Measurements from ENCODE around the gene TNFAIP3. TPM values are rescaled to one million over a fixed set of nuclear protein-coding genes. Genes with fewer than 3 reads are reported as not detected.
A peak's percentile ranks its signal among the peaks of the same experiment; 100 is the strongest.
"Not testable (repeated sequence)": the region's sequence is repeated elsewhere in the genome, so short reads cannot be mapped to it uniquely, and the experiment has no call there.

Gene TNFAIP3
- total and polyA plus RNA-seq, 7 donors: 11.4 to 49.9 (median 18.7) TPM

GRCh38 chr6:137839076-137839475, 28.0 kb upstream of the TNFAIP3 start:
- Histone ChIP-seq H3K4me3 (no peak overlapping the region), H3K27me3 (no peaks in the 10 kb centered on the region), H3K9me3 (peaks cover 0 to 3% (median 0%) of the 10 kb centered on the region in 4 donors), H3K27ac (no peak overlapping the region), H3K4me1 (no peaks in the 10 kb centered on the region), H3K36me3 (no peaks in the 10 kb centered on the region)
- 66 to 93% methylated on average over 2 of the region's 2 CpGs for WGBS, 2 donors
- intact Hi-C loops (cut with DNase I): no loop called here
- no peak for TF ChIP-seq CTCF (IDR thresholded peaks at IDR 0.05)
- no peak for TF ChIP-seq EP300 (IDR thresholded peaks at IDR 0.05)
- TF ChIP-seq POLR2AphosphoS5 (IDR thresholded peaks at IDR 0.05): no peak
- TF ChIP-seq POLR2A (IDR thresholded peaks at IDR 0.05): no peak
- no peak for DNase-seq

- no peaks in the 10 kb centered on the region for H3K4me1 ChIP-seq
- H3K27ac ChIP-seq: no peak overlapping the region
- H3K9me3 ChIP-seq: peaks cover 0 to 3% (median 0%) of the 10 kb centered on the region in 4 donors
- H3K27me3 ChIP-seq: no peaks in the 10 kb centered on the region
- no peak for TF ChIP-seq POLR2AphosphoS5 (IDR thresholded peaks at IDR 0.05)
- no peak for TF ChIP-seq POLR2A (IDR thresholded peaks at IDR 0.05)
- TF ChIP-seq EP300 (IDR thresholded peaks at IDR 0.05): no peak
- no peak for TF ChIP-seq CTCF (IDR thresholded peaks at IDR 0.05)
- DNase-seq: no peak
- no peaks in the 10 kb centered on the region for H3K36me3 ChIP-seq
- WGBS, 2 donors: 97 to 100% methylated on average over 1 of the region's 1 CpG
- intact Hi-C loops (cut with DNase I): no loop called here
- no peak overlapping the region for H3K4me3 ChIP-seq
Measured at GRCh38 chr6:137840252-137840651, 26.8 kb upstream of the TNFAIP3 start.

DNA sequence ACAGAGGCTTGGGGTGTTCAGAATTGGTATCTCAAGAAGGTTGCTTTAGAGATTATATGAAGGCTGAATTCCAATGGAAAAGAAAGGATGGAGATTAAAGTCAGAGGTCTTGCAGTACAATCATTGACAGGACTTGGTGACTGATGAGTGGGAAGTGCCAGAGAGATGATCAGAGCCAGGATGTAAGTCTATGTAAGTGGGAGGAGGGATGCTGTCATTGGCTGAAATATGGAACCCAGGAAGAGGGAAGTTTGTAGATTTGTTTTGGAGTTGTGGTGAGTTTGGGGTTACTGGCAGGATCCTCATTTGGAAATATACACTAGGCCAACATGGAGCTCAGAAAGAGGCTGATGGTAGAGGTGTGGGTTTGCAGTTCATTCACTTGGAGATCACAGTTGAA, 23.8 kb upstream of the TNFAIP3 start:
- Histone ChIP-seq H3K4me3 (no peak overlapping the region), H3K27ac (no peak overlapping the region), H3K27me3 (no peaks in the 10 kb centered on the region), H3K36me3 (no peaks in the 10 kb centered on the region), H3K9me3 (peaks cover 0 to 3% (median 0%) of the 10 kb centered on the region in 4 donors), H3K4me1 (peaks cover 0 to 6% (median 3%) of the 10 kb centered on the region in 4 donors)
- TF ChIP-seq POLR2AphosphoS5 (IDR thresholded peaks at IDR 0.05) (no peak), POLR2A (IDR thresholded peaks at IDR 0.05) (no peak), CTCF (IDR thresholded peaks at IDR 0.05) (no peak), EP300 (IDR thresholded peaks at IDR 0.05) (no peak)
- DNase-seq: no peak
- intact Hi-C loops (cut with DNase I): no loop called here

- H3K4me3 ChIP-seq; H3K27ac ChIP-seq; H3K9me3 ChIP-seq; intact Hi-C loops (cut with DNase I); DNase-seq; H3K36me3 ChIP-seq; H3K27me3 ChIP-seq: not testable (repeated sequence)
- 81 to 85% methylated on average over 2 of the region's 2 CpGs for whole genome bisulfite sequencing, 2 donors
- H3K4me1 ChIP-seq: peaks cover 0 to 18% (median 14%) of the 10 kb centered on the region in 4 donors
Measured at GRCh38 chr6:137844327-137844726, 22.7 kb upstream of the TNFAIP3 start.

- H3K4me1 ChIP-seq: peaks cover 0 to 22% (median 19%) of the 10 kb centered on the region in 4 donors
- H3K4me3 ChIP-seq; DNase-seq; H3K27me3 ChIP-seq; H3K9me3 ChIP-seq; H3K27ac ChIP-seq; intact Hi-C loops (cut with DNase I); H3K36me3 ChIP-seq: not testable (repeated sequence)
- WGBS, 2 donors: 83 to 86% methylated on average over 7 of the region's 7 CpGs
Measured at GRCh38 chr6:137844773-137845172, 22.3 kb upstream of the TNFAIP3 start.

GRCh38 chr6:137845460-137845859, 21.6 kb upstream of the TNFAIP3 start:
- Histone ChIP-seq H3K9me3 (peaks cover 0 to 2% (median 0%) of the 10 kb centered on the region in 4 donors), H3K4me1 (peaks cover 0 to 29% (median 26%) of the 10 kb centered on the region in 4 donors), H3K27me3 (no peaks in the 10 kb centered on the region), H3K4me3 (no peak overlapping the region), H3K36me3 (no peaks in the 10 kb centered on the region), H3K27ac (peak overlapping the region in 2 of 4 donors; percentile 33 to 45)
- DNase-seq: no peak
- intact Hi-C loops (cut with DNase I): no loop called here
- TF ChIP-seq CTCF (IDR thresholded peaks at IDR 0.05) (peak in 2 of 4 experiments; percentile 19 to 34), EP300 (IDR thresholded peaks at IDR 0.05) (no peak), POLR2AphosphoS5 (IDR thresholded peaks at IDR 0.05) (no peak), POLR2A (IDR thresholded peaks at IDR 0.05) (no peak)
- WGBS, 2 donors: 94 to 95% methylated on average over 6 of the region's 6 CpGs
